GM21423 (cell line): ENCODE data around the gene SUPT6H.

ENCODE experiments used
- ATAC-seq: cut with Tn5 transposase; IDR thresholded peaks from one replicate; pipeline ENCODE4 v1.9.1; 2021; ENCODE audit warnings: mild to moderate bottlenecking, moderate library complexity; ENCODE audit not compliant: unreplicated experiment

Gene SUPT6H

GRCh38 chr17:28747801-28748750, 86.1 kb downstream of the SUPT6H start:
- ATAC-seq, result no peak

- ATAC-seq, result no peak
Measured at GRCh38 chr17:28748852-28749515, 87.0 kb downstream of the SUPT6H start.

GRCh38 chr17:28749516-28750177, 87.6 kb downstream of the SUPT6H start:
- ATAC-seq, result no peak

GRCh38 chr17:28750178-28751047, 88.4 kb downstream of the SUPT6H start:
- ATAC-seq, result peak; percentile 56

GRCh38 chr17:28751600-28752366, 89.8 kb downstream of the SUPT6H start:
- ATAC-seq, result no peak
